ENCODE measurements around the gene MTREX.

DNA sequence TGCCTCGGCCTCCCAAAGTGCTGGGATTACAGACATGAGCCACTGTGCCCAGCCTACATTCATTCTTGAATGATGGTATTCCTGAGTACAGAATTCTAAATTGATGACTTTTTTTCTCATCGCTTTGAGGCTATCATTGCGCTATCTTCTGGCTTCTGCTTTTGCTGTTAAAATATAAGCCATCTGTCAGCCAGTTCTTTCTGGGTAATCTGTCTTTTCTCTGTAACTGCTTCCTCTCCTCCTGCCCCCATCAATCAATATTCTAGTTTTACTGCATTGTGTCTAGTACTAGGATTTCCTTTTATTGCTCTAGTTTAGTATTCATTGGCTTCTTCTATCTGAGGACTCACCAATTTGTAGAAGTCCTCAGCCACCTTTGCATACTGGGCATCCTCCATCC is 138.0 kb downstream of the MTREX start:
- TF ChIP-seq, protein P1, sequence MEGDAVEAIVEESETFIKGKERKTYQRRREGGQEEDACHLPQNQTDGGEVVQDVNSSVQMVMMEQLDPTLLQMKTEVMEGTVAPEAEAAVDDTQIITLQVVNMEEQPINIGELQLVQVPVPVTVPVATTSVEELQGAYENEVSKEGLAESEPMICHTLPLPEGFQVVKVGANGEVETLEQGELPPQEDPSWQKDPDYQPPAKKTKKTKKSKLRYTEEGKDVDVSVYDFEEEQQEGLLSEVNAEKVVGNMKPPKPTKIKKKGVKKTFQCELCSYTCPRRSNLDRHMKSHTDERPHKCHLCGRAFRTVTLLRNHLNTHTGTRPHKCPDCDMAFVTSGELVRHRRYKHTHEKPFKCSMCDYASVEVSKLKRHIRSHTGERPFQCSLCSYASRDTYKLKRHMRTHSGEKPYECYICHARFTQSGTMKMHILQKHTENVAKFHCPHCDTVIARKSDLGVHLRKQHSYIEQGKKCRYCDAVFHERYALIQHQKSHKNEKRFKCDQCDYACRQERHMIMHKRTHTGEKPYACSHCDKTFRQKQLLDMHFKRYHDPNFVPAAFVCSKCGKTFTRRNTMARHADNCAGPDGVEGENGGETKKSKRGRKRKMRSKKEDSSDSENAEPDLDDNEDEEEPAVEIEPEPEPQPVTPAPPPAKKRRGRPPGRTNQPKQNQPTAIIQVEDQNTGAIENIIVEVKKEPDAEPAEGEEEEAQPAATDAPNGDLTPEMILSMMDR (conservative IDR thresholded peaks at IDR 0.05; ENCODE audit: low read depth, low read length): no peak
- TF ChIP-seq EZH2 (IDR thresholded peaks at IDR 0.05; ENCODE audit: low read length, unreplicated experiment): no peak
